OCI-LY3 (cell line): Measurements from ENCODE around the gene TARM1.
A peak's percentile ranks its signal among the peaks of the same experiment; 100 is the strongest.
"Not testable (repeated sequence)": the region's sequence is repeated elsewhere in the genome, so short reads cannot be mapped to it uniquely, and the experiment has no call there.

Source experiments
- H2AFZ ChIP-seq: fragments of 200-600, 300-600 bp; shearing (Covaris generic); 2 replicates; pipeline ENCODE4 v1.6.0; 2014; ENCODE audit warnings: antibody characterized with exemption, low read depth, low read length
- H3K27ac ChIP-seq: fragments of 200-600, 300-600 bp; sonication (generic); 2 replicates; pipeline ENCODE4 v1.5.1; 2014; ENCODE audit warnings: mild to moderate bottlenecking, low read length, moderate library complexity, mixed read lengths
- H3K27me3 ChIP-seq: fragments of 200-600, 300-600 bp; sonication (generic); 2 replicates; pipeline ENCODE4 v1.6.1; 2014; ENCODE audit warnings: low read depth, low read length, mixed read lengths
- H3K36me3 ChIP-seq: fragments of 200-600, 300-600 bp; sonication (generic); replicated peaks from 2 replicates; pipeline ENCODE3; 2014; ENCODE audit warnings: low read depth, low read length, mixed read lengths
- H3K4me1 ChIP-seq: fragments of 300-600, 200-600 bp; sonication (generic); 2 replicates; pipeline ENCODE4 v1.6.1; 2014; ENCODE audit warnings: low read length, mixed read lengths
- H3K4me2 ChIP-seq: fragments of 200-600, 300-600 bp; sonication (generic); 2 replicates; pipeline ENCODE4 v1.6.1; 2014; ENCODE audit warnings: low read length, mixed read lengths
- H3K4me3 ChIP-seq: fragments of 300-600, 200-600 bp; sonication (generic); 2 replicates; pipeline ENCODE4 v1.5.1; 2014; ENCODE audit warnings: antibody characterized with exemption, mild to moderate bottlenecking, low read length, moderate library complexity
- H3K79me2 ChIP-seq: fragments of 300-600, 200-600 bp; shearing (Covaris generic); 2 replicates; pipeline ENCODE4 v1.6.1; 2014; ENCODE audit warnings: mild to moderate bottlenecking, low read length, mixed read lengths
- H3K9ac ChIP-seq: fragments of 300-600, 200-600 bp; shearing (Covaris generic); 2 replicates; pipeline ENCODE4 v1.6.0; 2014; ENCODE audit warnings: mild to moderate bottlenecking, low read length, moderate library complexity
- H3K9me3 ChIP-seq: fragments of 200-600, 300-600 bp; shearing (Covaris generic); 2 replicates; pipeline ENCODE4 v1.6.1; 2014; ENCODE audit warnings: low read length, mixed read lengths; ENCODE audit not compliant: insufficient read depth
- H4K20me1 ChIP-seq: fragments of 200-600, 300-600 bp; sonication (generic); 2 replicates; pipeline ENCODE4 v1.6.1; 2016; ENCODE audit warnings: low read length, mixed read lengths; ENCODE audit not compliant: insufficient read depth
- EZH2phosphoT487 ChIP-seq: fragments of 200-600 bp; shearing (Covaris generic); IDR thresholded peaks from 2 replicates; pipeline ENCODE4 v1.6.1; 2018; ENCODE audit warnings: antibody characterized with exemption, mixed run types, low read depth
- TF ChIP-seq, protein P1 (sequence below): fragments of 200-600, 300-600 bp; sonication (generic); IDR thresholded peaks from 2 replicates; pipeline ENCODE4 v1.5.1; 2014; ENCODE audit warnings: antibody characterized with exemption, low read length, low read depth

TARM1 gene

DNA sequence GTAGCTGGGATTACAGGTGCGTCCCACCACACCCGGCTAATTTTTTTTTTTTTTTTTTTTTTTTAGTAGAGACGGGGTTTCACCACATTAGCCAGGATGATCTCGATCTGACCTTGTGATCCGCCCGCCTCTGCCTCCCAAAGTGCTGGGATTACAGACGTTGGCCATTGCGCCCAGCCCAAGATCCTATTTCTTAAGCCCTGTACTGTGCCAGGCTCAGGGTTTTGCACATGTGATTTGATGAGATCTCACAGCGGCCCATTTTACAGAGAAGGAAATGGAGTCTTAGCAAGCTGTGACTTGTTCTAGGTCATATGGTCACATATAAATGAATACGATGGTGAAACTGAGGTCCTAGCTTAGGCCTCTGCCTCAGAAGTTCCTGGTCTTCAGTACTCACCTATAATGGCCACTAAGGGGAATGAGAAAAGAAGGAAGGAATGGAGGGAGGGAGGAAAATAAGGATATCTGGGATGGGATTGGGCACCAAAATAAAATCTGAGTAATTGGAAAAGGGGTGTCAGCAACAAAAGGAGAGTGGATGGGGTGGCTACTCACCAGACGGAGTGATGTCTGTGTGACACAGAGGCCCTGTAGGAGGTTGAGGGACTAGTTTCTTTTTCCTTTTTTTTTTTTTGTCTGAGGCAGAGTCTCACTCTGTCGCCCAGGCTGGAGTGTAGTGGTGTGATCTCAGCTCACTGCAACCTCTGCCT is 18.2 kb upstream of the TARM1 start:
- Histone ChIP-seq H3K4me2 (no peak overlapping the region), H3K9ac (no peak overlapping the region), H2AFZ (no peak overlapping the region), H3K4me1 (peaks cover 12% of the 10 kb centered on the region), H3K9me3 (no peaks in the 10 kb centered on the region), H3K36me3 (peaks cover 1% of the 10 kb centered on the region), H4K20me1 (no peaks in the 10 kb centered on the region), H3K27ac (no peak overlapping the region), H3K79me2 (peaks cover 17% of the 10 kb centered on the region), H3K27me3 (no peaks in the 10 kb centered on the region), H3K4me3 (no peak overlapping the region)
- TF ChIP-seq EZH2phosphoT487 = no peak
- TF ChIP-seq, protein P1, sequence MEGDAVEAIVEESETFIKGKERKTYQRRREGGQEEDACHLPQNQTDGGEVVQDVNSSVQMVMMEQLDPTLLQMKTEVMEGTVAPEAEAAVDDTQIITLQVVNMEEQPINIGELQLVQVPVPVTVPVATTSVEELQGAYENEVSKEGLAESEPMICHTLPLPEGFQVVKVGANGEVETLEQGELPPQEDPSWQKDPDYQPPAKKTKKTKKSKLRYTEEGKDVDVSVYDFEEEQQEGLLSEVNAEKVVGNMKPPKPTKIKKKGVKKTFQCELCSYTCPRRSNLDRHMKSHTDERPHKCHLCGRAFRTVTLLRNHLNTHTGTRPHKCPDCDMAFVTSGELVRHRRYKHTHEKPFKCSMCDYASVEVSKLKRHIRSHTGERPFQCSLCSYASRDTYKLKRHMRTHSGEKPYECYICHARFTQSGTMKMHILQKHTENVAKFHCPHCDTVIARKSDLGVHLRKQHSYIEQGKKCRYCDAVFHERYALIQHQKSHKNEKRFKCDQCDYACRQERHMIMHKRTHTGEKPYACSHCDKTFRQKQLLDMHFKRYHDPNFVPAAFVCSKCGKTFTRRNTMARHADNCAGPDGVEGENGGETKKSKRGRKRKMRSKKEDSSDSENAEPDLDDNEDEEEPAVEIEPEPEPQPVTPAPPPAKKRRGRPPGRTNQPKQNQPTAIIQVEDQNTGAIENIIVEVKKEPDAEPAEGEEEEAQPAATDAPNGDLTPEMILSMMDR = no peak

- TF ChIP-seq, protein P1 = peak; percentile 31
- TF ChIP-seq EZH2phosphoT487 = no peak
- Histone ChIP-seq H2AFZ (peak overlapping the region; percentile 99), H3K4me1 (peaks cover 6% of the 10 kb centered on the region; the same call in 1 of the 2 replicates), H3K9ac (peak overlapping the region; percentile 59), H3K79me2 (no peaks in the 10 kb centered on the region), H3K9me3 (no peaks in the 10 kb centered on the region), H3K36me3 (no peaks in the 10 kb centered on the region), H3K27ac (no peak overlapping the region), H4K20me1 (no peaks in the 10 kb centered on the region), H3K27me3 (no peaks in the 10 kb centered on the region), H3K4me2 (peak overlapping the region; percentile 89), H3K4me3 (peak overlapping the region; percentile 76)
These were observed 15.5 kb upstream of the TARM1 start for GRCh38 chr19:54096617-54097106.

DNA sequence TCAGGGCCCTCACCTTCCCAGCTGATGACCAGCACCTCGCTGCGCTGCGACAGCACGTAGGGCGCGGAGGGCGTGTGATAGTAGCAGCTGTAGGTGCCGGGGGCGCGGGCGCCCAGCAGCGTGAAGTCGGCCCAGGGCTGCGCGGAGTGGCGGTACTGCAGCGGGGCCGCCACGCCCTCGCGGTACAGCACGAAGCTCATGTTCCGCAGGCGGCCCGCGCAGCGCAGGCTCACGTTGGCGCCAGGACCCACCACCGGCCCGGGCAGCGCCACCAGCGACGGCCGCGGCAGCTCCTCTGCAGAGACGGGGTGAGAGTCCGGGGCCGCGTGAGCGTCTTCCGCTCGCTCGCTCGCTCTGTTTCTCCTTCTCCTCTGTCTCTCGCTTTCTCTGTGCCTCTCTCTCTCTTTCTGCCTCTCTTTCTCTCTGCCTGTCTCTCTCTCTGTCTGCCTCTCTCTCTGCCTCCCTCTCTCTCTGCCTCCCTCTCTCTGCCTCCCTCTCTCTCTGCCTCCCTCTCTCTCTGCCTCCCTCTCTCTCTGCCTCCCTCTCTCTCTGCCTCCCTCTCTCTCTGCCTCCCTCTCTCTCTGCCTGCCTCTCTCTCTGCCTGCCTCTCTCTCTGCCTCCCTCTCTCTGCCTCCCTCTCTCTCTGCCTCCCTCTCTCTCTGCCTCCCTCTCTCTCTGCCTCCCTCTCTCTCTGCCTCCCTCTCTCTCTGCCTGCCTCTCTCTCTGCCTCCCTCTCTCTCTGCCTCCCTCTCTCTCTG is 14.9 kb upstream of the TARM1 start:
- Histone ChIP-seq H3K9ac (peak overlapping the region; percentile 59; the same call in 1 of the 2 replicates), H2AFZ (peak overlapping the region; percentile 99), H3K4me3 (peak overlapping the region; percentile 76), H3K4me2 (peak overlapping the region; percentile 89)
- H4K20me1 ChIP-seq, H3K79me2 ChIP-seq, H3K4me1 ChIP-seq, H3K9me3 ChIP-seq, H3K36me3 ChIP-seq, H3K27me3 ChIP-seq, H3K27ac ChIP-seq: not testable (repeated sequence)

DNA sequence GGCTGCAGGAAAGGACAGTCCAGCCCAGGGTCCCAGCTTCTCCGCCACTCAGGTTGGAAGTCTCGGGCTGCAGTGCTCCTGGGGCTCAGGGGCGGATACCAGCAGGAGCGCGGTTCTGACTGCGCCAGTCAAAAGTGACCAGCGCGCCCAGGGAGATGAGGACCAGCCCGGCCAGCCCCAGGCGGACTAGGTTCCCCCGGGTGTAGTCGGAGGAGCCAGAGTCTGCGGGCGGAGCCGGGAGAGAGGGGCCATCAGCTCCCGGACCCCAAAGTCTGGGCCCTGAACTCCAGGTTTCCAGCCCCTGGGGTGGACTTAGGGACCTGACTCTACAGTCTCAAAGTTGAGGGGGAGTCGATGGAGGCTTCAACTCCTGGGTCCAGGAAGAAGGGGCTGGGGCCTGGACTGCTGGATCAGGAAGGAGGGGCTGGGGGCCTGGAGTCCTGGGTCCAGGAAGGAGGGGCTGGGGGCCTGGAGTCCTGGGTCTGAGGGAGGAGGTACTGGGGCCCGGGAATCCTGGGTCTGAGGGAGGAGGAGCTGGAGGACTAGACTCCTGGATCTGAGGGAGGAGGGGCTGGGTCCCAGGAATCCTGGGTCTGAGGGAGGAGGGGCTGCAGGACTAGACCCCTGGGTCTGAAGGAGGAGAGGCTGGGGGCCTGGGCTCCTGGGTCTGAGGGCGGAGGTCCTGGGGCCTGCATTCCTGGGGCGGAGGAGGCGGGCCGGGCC is 14.1 kb upstream of the TARM1 start:
- H3K27me3 ChIP-seq = no peaks in the 10 kb centered on the region
- no peak overlapping the region for H3K4me2 ChIP-seq
- no peaks in the 10 kb centered on the region for H3K36me3 ChIP-seq
- no peak overlapping the region for H3K9ac ChIP-seq
- H4K20me1 ChIP-seq = no peaks in the 10 kb centered on the region
- no peak overlapping the region for H3K27ac ChIP-seq
- H3K9me3 ChIP-seq = no peaks in the 10 kb centered on the region
- no peak overlapping the region for H2AFZ ChIP-seq
- H3K4me1 ChIP-seq = peaks cover 6% of the 10 kb centered on the region; the same call in 1 of the 2 replicates
- no peak overlapping the region for H3K4me3 ChIP-seq
- H3K79me2 ChIP-seq = no peaks in the 10 kb centered on the region
- TF ChIP-seq, protein P1 = no peak
- TF ChIP-seq EZH2phosphoT487 = no peak
